Retina (tissue), 1 donor: Measurements from ENCODE around the gene PKLR.
"Not testable (repeated sequence)": the region's sequence is repeated elsewhere in the genome, so short reads cannot be mapped to it uniquely, and the experiment has no call there.

Experiments used
- DNase-seq: peaks from one replicate; pipeline ENCODE4 v3.0.0-alpha.2; 2016

The PKLR gene

DNA sequence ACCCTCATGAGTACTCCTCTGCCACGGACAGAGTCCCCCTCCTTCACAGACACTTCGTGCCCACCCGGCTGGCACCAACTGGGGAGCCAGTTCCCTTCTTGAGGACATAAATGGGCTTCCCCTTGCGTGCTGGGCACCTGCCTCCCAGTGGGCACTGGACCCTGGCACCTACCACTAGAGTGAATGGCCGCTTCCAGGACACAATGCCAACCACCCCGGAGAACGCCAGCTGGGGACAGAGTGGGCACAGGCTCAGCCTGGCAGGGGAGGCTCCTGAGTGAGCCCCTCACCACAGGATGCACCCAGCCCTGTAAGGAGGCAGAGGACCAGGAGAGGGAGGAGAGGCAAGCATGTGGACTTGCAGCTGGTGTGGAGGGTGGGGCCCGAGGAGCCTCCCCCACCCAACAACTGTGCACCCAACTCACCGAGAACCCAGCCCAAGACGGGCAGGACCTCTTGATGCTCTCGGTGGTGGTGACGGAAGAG, 47.0 kb downstream of the PKLR start:
- no peak for DNase-seq

- no peak for DNase-seq
Measured at GRCh38 chr1:155253797-155254196, 47.4 kb downstream of the PKLR start.

DNA sequence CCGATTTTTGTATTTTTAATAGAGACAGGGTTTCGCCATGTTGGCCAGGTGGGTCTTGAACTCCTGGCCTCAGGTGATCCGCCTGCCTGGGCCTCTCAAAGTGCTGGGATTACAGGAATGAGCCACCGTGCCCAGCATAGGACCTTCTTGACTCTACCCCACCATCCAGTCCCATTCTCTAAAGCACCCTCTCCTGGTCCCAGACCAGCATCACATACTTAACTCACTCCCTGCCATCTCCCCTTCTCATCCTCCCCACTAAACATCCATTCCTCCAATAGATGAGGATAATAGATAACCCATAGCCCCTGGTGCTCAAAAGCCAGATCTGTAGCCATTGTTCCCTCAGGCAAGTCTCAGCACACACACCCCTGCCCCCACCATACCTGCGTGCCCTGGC, 48.0 kb downstream of the PKLR start:
- no peak for DNase-seq

DNA sequence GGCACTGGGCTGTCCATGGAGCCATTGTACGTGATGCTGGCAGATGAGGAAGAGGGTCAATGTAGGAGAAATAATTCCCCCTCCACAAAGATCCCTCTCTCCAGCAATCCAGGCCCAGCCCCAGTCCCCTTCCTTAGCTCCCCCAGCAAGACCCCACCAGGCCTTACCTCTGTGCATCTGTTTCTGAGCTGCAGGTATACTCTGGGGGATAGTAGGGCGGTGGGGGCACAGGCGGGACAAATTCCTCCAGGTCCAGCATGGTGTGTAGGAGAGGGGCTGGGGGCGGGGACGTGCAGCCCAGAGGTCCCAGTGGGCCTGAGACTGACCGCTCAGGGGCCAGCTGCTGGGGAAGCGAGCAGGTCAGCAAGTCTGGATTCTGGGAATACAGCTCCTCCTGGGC, 49.7 kb downstream of the PKLR start:
- no peak for DNase-seq

GRCh38 chr1:155250633-155251449, 50.4 kb downstream of the PKLR start:
- peak; percentile 93 for DNase-seq

DNA sequence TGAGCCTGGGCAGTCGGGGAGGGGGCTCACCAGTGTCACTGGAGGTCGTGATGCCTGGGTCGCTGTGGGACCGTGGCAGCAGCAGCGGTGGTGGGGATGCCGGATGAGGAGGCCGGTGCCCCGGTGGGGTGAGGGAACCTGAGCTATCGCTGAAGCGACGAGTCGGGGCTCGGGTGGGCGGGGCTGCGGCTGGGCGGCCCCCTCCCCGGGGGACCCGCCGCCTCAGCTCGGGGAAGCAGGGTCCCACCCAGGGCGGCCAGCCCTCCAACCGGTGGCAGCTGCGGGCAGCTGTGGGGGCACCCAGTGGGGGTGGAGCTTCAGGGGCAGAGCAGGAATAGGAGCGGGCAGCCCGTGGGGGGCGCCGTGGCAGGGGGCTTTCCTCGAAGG, 51.0 kb downstream of the PKLR start:
- DNase-seq = no peak

DNA sequence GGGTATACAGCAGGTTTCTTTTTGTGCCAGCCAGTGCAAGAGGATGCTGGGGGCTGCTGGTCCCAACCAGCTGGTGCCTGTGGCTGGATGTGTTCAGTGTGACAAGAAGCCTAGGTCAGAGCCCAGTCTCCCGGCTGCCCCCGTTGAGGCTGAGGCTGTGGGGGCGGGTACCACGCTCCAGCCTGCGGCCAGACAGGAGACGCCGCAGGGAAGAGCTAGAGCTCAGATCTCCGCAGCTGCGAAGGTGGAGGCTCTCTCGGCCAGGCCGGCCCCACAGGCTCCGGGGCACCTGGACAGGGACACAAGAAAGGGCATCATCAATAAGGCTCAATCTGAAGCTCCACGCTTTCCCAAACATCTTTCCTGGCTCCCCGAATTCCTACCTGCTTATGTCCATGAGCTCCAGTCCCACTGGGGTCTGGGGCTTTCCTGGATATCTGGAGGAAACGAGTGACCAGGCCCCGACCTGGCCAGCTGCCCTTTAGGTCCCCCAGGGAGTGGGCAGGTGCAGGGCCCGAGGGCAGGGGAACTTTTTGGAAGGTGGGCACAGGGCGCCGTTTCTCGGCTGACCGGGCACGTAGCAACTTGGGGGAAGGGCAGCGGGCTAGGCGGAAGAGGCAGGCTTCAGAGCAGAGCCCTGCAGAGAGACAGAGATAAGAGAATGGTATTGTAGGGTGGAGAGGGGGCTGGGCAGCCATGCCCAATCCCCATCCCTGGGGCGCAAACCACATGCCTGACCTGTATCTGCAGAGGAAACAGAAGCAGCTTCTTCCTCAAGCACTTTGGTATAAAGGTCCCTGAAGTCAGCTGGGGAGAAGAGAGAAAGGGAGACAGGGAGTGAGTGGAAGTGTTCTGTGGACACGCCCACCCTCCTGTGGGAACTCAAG, 53.3 kb downstream of the PKLR start:
- DNase-seq = no peak

- DNase-seq = not testable (repeated sequence)
Measured at GRCh38 chr1:155246796-155247195, 54.4 kb downstream of the PKLR start.

GRCh38 chr1:155245163-155245524, 56.1 kb downstream of the PKLR start:
- DNase-seq = no peak

DNA sequence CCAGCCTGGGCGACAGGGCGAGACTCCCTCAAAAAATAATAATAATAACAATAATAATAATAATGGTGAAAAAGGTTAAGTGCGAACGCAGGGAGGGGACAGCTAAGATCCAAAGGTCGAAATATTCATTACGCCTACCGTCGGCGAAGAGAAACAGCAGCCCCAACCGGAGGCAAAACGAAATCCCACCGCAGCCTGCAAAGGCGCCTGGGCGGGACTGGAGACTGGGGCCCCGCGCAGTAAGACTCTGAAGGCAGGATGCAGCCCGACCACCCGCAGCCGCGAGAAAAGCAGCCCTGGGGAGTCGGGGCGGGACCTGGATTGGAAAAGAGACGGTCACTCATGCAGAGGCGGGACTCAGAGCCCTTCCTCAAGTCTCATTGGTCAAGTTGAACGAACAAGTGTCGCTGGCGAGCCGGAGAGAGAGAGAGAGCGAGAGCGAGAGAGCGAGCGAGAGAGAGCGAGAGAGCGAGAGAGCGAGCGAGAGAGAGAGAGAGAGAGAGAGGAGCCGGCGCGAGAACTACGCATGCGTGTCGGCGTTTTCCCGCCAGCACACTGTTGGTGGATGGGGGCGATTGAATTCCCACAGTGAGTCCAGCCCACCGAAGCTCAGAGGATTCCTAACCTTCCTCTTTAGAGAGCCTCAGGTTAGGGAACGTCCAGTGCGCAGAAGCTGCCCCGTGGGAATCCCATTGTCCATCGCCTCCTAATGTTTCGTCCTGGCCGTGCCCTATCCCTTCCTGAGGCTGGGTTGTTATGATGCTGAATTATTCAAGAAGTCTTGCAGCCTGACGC, 56.7 kb downstream of the PKLR start:
- DNase-seq = peak; percentile 98

- DNase-seq = no peak
Measured at GRCh38 chr1:155242805-155243358, 58.4 kb downstream of the PKLR start.

GRCh38 chr1:155241841-155242264, 59.4 kb downstream of the PKLR start:
- DNase-seq = no peak

GRCh38 chr1:155241069-155241679, 60.1 kb downstream of the PKLR start:
- peak; percentile 74 for DNase-seq
